ENCODE measurements around the gene EIF1.

DNA sequence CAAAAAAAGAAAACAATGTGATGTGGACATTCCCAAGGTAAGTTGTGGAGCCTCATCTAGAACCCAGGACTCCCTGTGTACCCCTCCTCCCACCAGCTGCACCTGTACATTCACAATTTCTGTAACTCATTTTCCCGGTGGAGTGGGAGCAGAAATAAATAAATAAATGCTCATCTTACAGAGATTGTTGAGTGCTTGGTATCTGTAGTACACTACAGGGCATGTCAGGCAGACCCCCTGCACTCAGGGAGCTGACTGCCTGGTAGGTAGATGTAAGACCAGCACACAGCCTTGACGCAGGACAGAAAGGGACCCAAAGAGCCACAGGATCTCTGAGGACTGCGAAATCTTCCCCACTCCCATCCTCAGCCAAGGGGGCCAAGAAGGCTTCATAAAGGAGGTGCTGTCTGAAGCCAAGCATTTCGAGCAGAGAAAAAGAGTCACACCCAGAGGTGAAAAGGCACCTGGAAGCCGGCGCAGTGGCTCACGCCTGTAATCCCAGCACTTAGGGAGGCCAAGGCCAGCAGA, 6.5 kb downstream of the EIF1 start:
- TF ChIP-seq SRF (IDR thresholded peaks at IDR 0.05; ENCODE audit: low read depth): no peak
- TF ChIP-seq, protein P1, sequence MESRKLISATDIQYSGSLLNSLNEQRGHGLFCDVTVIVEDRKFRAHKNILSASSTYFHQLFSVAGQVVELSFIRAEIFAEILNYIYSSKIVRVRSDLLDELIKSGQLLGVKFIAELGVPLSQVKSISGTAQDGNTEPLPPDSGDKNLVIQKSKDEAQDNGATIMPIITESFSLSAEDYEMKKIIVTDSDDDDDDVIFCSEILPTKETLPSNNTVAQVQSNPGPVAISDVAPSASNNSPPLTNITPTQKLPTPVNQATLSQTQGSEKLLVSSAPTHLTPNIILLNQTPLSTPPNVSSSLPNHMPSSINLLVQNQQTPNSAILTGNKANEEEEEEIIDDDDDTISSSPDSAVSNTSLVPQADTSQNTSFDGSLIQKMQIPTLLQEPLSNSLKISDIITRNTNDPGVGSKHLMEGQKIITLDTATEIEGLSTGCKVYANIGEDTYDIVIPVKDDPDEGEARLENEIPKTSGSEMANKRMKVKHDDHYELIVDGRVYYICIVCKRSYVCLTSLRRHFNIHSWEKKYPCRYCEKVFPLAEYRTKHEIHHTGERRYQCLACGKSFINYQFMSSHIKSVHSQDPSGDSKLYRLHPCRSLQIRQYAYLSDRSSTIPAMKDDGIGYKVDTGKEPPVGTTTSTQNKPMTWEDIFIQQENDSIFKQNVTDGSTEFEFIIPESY (IDR thresholded peaks at IDR 0.05; ENCODE audit: extremely low read depth, insufficient replicate concordance, low read length): no peak
- TF ChIP-seq SP1 (IDR thresholded peaks at IDR 0.05; ENCODE audit: low read depth): no peak
- no peak for TF ChIP-seq POLR2A (IDR thresholded peaks at IDR 0.05; ENCODE audit: borderline replicate concordance, extremely low read depth, insufficient read depth, insufficient read length)
- TF ChIP-seq EGR1 (IDR thresholded peaks at IDR 0.05; ENCODE audit: low read depth): no peak
- TF ChIP-seq, protein P2, sequence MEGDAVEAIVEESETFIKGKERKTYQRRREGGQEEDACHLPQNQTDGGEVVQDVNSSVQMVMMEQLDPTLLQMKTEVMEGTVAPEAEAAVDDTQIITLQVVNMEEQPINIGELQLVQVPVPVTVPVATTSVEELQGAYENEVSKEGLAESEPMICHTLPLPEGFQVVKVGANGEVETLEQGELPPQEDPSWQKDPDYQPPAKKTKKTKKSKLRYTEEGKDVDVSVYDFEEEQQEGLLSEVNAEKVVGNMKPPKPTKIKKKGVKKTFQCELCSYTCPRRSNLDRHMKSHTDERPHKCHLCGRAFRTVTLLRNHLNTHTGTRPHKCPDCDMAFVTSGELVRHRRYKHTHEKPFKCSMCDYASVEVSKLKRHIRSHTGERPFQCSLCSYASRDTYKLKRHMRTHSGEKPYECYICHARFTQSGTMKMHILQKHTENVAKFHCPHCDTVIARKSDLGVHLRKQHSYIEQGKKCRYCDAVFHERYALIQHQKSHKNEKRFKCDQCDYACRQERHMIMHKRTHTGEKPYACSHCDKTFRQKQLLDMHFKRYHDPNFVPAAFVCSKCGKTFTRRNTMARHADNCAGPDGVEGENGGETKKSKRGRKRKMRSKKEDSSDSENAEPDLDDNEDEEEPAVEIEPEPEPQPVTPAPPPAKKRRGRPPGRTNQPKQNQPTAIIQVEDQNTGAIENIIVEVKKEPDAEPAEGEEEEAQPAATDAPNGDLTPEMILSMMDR (IDR thresholded peaks at IDR 0.05 in 2 of 3, conservative IDR thresholded peaks at IDR 0.05 in 1 of 3; ENCODE audit: borderline replicate concordance in 1 of 3, insufficient read depth in 1 of 3, low read depth in 2 of 3, low read length in 2 of 3): no peak
- no peak for TF ChIP-seq EZH2 (IDR thresholded peaks at IDR 0.05)
- TF ChIP-seq RAD21 (IDR thresholded peaks at IDR 0.05; ENCODE audit: low read depth): no peak
- TF ChIP-seq YY1 (IDR thresholded peaks at IDR 0.05; ENCODE audit: extremely low read depth, insufficient replicate concordance, low read depth, low read length): no peak
- TF ChIP-seq, protein P3, sequence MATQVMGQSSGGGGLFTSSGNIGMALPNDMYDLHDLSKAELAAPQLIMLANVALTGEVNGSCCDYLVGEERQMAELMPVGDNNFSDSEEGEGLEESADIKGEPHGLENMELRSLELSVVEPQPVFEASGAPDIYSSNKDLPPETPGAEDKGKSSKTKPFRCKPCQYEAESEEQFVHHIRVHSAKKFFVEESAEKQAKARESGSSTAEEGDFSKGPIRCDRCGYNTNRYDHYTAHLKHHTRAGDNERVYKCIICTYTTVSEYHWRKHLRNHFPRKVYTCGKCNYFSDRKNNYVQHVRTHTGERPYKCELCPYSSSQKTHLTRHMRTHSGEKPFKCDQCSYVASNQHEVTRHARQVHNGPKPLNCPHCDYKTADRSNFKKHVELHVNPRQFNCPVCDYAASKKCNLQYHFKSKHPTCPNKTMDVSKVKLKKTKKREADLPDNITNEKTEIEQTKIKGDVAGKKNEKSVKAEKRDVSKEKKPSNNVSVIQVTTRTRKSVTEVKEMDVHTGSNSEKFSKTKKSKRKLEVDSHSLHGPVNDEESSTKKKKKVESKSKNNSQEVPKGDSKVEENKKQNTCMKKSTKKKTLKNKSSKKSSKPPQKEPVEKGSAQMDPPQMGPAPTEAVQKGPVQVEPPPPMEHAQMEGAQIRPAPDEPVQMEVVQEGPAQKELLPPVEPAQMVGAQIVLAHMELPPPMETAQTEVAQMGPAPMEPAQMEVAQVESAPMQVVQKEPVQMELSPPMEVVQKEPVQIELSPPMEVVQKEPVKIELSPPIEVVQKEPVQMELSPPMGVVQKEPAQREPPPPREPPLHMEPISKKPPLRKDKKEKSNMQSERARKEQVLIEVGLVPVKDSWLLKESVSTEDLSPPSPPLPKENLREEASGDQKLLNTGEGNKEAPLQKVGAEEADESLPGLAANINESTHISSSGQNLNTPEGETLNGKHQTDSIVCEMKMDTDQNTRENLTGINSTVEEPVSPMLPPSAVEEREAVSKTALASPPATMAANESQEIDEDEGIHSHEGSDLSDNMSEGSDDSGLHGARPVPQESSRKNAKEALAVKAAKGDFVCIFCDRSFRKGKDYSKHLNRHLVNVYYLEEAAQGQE (IDR thresholded peaks at IDR 0.05; ENCODE audit: low read depth): no peak
- TF ChIP-seq ZNF274 (IDR thresholded peaks at IDR 0.05; ENCODE audit: low read depth, low read length): no peak
- TF ChIP-seq SIN3A (IDR thresholded peaks at IDR 0.05; ENCODE audit: low read depth): no peak
- TF ChIP-seq TCF7L2 (IDR thresholded peaks at IDR 0.05; ENCODE audit: borderline replicate concordance, extremely low read depth, insufficient read depth, insufficient read length): no peak
- TF ChIP-seq POLR2AphosphoS5 (IDR thresholded peaks at IDR 0.05; ENCODE audit: low read depth, low read length): no peak

Data from HCT116 (cell line).